K562 (cell line): ENCODE measurements around the gene CRHR1. TPM values are rescaled to one million over a fixed set of nuclear protein-coding genes. Genes with fewer than 3 reads are reported as not detected.

ENCODE experiments used
- ATAC-seq: fragments of 200-7000 bp; cut with Tn5 transposase; 3 replicates; pipeline ENCODE4 v1.9.1; 2020; ENCODE audit warnings: moderate library complexity
- BruUV-seq: library from RNA; stranded (reverse); fragments of 400-500 nt; replicated peaks from 2 replicates; lab custom pipeline; 2021; lab: Mats Ljungman, UMichigan
- CTCF ChIA-PET: fragments of 300-600 bp; formaldehyde crosslinking; extraction: SDS; loops from one replicate; lab custom pipeline; 2021; ENCODE audit warnings: low intra/inter-chr PET ratio; lab: Yijun Ruan, JAX
- POLR2A ChIA-PET: fragments of 300-600, 350-650 bp; sonication (Branson Sonifier 250); formaldehyde crosslinking; extraction: SDS; loops from one replicate; lab custom pipeline; 2021; ENCODE audit warnings: antibody characterized with exemption, inconsistent platforms; lab: Yijun Ruan, JAX
- DNase-seq, 4 experiments: peaks; one replicate each; pipeline versions ENCODE4 v3.0.0 to v3.0.0-alpha.2; 2011 to 2018; ENCODE audit warnings: low spot score in 3 of 4, mixed read lengths in 3 of 4; ENCODE audit errors: extremely low read depth in 1 of 4
- FAIRE-seq: peaks from 2 replicates; lab custom pipeline; 2011; peaks lifted over from hg19 to GRCh38; lab: Jason Lieb, UNC
- H2AFZ ChIP-seq: 2 replicates; pipeline ENCODE4 v1.6.0; 2011; ENCODE audit warnings: low read depth, low read length, control low read depth, inconsistent platforms
- H3K27ac ChIP-seq: fragments of 200-600 bp; 3 replicates; pipeline ENCODE4 v1.8.0; 2011; ENCODE audit warnings: low read depth, mild to moderate bottlenecking, control low read depth, inconsistent platforms, low read length, moderate library complexity, mixed read lengths; ENCODE audit errors: extremely low read depth
- H3K27me3 ChIP-seq, 2 experiments: fragments of 300-600 bp in 1 of 2; 2 replicates in 1 of 2; 3 replicates in 1 of 2; pipeline versions ENCODE4 v1.6.0 to v1.8.0; 2011; ENCODE audit warnings: inconsistent platforms in 2 of 2, low read length in 2 of 2, mild to moderate bottlenecking in 1 of 2, mixed read lengths in 1 of 2, moderate library complexity in 1 of 2; ENCODE audit not compliant: control insufficient read depth in 2 of 2, insufficient read depth in 2 of 2
- H3K36me3 ChIP-seq: fragments of 300-600 bp; 3 replicates; pipeline ENCODE4 v1.8.0; 2011; ENCODE audit warnings: mild to moderate bottlenecking, low read length, inconsistent platforms; ENCODE audit not compliant: control insufficient read depth, insufficient read depth
- H3K4me1 ChIP-seq, 2 experiments: fragments of 200-600 bp in 1 of 2; replicated peaks in 1 of 2; 2 replicates in 1 of 2; 3 replicates in 1 of 2; pipeline versions ENCODE4 v1.5.1 to v1.8.0; 2011; ENCODE audit warnings: inconsistent platforms in 2 of 2, low read length in 2 of 2, mild to moderate bottlenecking in 1 of 2, mixed read lengths in 1 of 2, moderate library complexity in 1 of 2; ENCODE audit not compliant: control insufficient read depth in 2 of 2, insufficient read depth in 2 of 2
- H3K4me2 ChIP-seq: 2 replicates; pipeline ENCODE4 v1.6.1; 2011; ENCODE audit warnings: low read length, control low read depth, inconsistent platforms, mixed read lengths; ENCODE audit not compliant: insufficient read depth
- H3K4me3 ChIP-seq: fragments of 200-600 bp; sonication (generic), shearing (Covaris generic); 2 replicates; pipeline ENCODE4 v1.5.1; 2016; ENCODE audit warnings: control low read depth, inconsistent platforms
- H3K79me2 ChIP-seq: fragments of 200-600 bp; 3 replicates; pipeline ENCODE4 v1.8.0; 2011; ENCODE audit warnings: low read length, inconsistent platforms; ENCODE audit not compliant: control insufficient read depth, insufficient read depth
- H3K9ac ChIP-seq, 2 experiments: 2 replicates each; pipeline versions ENCODE4 v1.6.0 to v1.6.1; 2011; ENCODE audit warnings: low read depth in 2 of 2, low read length in 2 of 2, control low read depth in 1 of 2, inconsistent platforms in 1 of 2, mild to moderate bottlenecking in 1 of 2, mixed read lengths in 1 of 2; ENCODE audit not compliant: insufficient read depth in 1 of 2
- H3K9me1 ChIP-seq: one replicate; pipeline ENCODE4 v1.6.0; 2011; ENCODE audit warnings: inconsistent platforms, mild to moderate bottlenecking, low read length, moderate library complexity; ENCODE audit not compliant: control insufficient read depth, insufficient read depth
- H3K9me3 ChIP-seq: replicated peaks from 2 replicates; pipeline ENCODE4 v1.5.1; 2011; ENCODE audit warnings: low read depth, low read length, inconsistent platforms; ENCODE audit not compliant: control insufficient read depth, insufficient read depth
- H4K20me1 ChIP-seq: replicated peaks from 2 replicates; pipeline ENCODE4 v1.6.1; 2011; ENCODE audit warnings: low read length, inconsistent platforms, mixed read lengths; ENCODE audit not compliant: control insufficient read depth, insufficient read depth
- ATF1 ChIP-seq, 2 experiments: fragments of 450-650 bp in 1 of 2; IDR thresholded peaks; 2 replicates each; pipeline ENCODE4 v1.6.1; 2016; ENCODE audit warnings: missing compliant biosample characterization in 1 of 2, missing genetic modification characterization in 1 of 2
- FOXP1 ChIP-seq: sonication (generic); formaldehyde crosslinking; IDR thresholded peaks from 2 replicates; pipeline ENCODE4 v1.8.0; 2022; ENCODE audit warnings: mild to moderate bottlenecking, missing genetic modification reagents
- HDAC3 ChIP-seq: fragments of 450-650 bp; IDR thresholded peaks from 2 replicates; pipeline ENCODE4 v1.6.1; 2018; ENCODE audit warnings: borderline replicate concordance, mild to moderate bottlenecking, moderate library complexity; ENCODE audit not compliant: partially characterized antibody
- HDAC8 ChIP-seq: fragments of 450-650 bp; IDR thresholded peaks from 2 replicates; pipeline ENCODE4 v1.6.1; 2016; ENCODE audit warnings: mild to moderate bottlenecking, missing genetic modification characterization, moderate library complexity, missing compliant biosample characterization
- HEY1 ChIP-seq: fragments of 250-450 bp; sonication (Bioruptor Pico); IDR thresholded peaks from 2 replicates; pipeline ENCODE4 v1.5.0; 2020; ENCODE audit warnings: mild to moderate bottlenecking, moderate library complexity, borderline replicate concordance
- MEF2A ChIP-seq: IDR thresholded peaks from 2 replicates; pipeline ENCODE4 v1.6.1; 2011; ENCODE audit warnings: low read depth, mild to moderate bottlenecking, low read length, moderate library complexity; ENCODE audit not compliant: control insufficient read depth
- ZFPM2 ChIP-seq: fragments of 250-450 bp; sonication (Bioruptor Pico); IDR thresholded peaks from 2 replicates; pipeline ENCODE4 v1.5.1; 2022; ENCODE audit warnings: mild to moderate bottlenecking
- ZNF146 ChIP-seq: IDR thresholded peaks from one replicate; pipeline ENCODE4 v1.6.1; 2018; ENCODE audit warnings: missing compliant biosample characterization; ENCODE audit not compliant: unreplicated experiment
- ZNF347 ChIP-seq: fragments of 450-650 bp; formaldehyde crosslinking; IDR thresholded peaks from 2 replicates; pipeline ENCODE4 v1.4.0; 2020; ENCODE audit warnings: low read depth, mild to moderate bottlenecking, moderate library complexity
- ZNF75A ChIP-seq: fragments of 450-650 bp; formaldehyde crosslinking; IDR thresholded peaks from 2 replicates; pipeline ENCODE4 v1.4.0; 2020; ENCODE audit warnings: mild to moderate bottlenecking
- ZNF785 ChIP-seq: fragments of 250-450 bp; sonication (Bioruptor Pico); IDR thresholded peaks from 2 replicates; pipeline ENCODE4 v1.4.0; 2020; ENCODE audit warnings: mild to moderate bottlenecking
- WGBS: fragments of 100-300 bp; shearing (Covaris generic); methylation state at CpG from one replicate; pipeline ENCODE4 v1.1.6; 2016; ENCODE audit warnings: low coverage, mixed read lengths; ENCODE audit not compliant: insufficient coverage; ENCODE audit errors: missing lambda C conversion rate; 5-methylcytosine and 5-hydroxymethylcytosine counted together
- in situ Hi-C: fragments of 300-500 bp; cut with MboI; formaldehyde crosslinking; loops from 4 replicates; pipeline ENCODE4 v1.15.0; 2018; ENCODE audit warnings: inconsistent platforms, mixed read lengths
- intact Hi-C: fragments of 100-400 bp; cut with micrococcal nuclease; formaldehyde crosslinking; loops from 2 replicates; pipeline ENCODE4 v1.14.2; 2022
- polyA plus RNA-seq, 8 experiments: library from polyadenylated mRNA; depleted of rRNA in 4 of 8; stranded (reverse) in 5 of 8; unstranded in 3 of 8; fragments of >200 nt; fragmentation: Nextera tagmentation in 2 of 8; fragmentation: Illumina TruSeq in 1 of 8; extraction: Ambion mirVana in 2 of 8; extraction: Trizol in 1 of 8; gene quantifications; 2 replicates each; pipeline versions ENCODE4 v1.2.1 to v1.2.3, GENCODE V29; 2011 to 2014; ENCODE audit warnings: inconsistent platforms in 1 of 8, missing spikeins in 1 of 8
- total RNA-seq, 7 experiments: library from RNA; depleted of rRNA in 6 of 7; stranded (reverse); fragments of >200 nt in 6 of 7; fragmentation: Illumina TruSeq in 2 of 7; extraction: Trizol in 2 of 7; gene quantifications; 2 replicates each; pipeline versions ENCODE4 v1.2.1 to v1.2.3, GENCODE V29; 2011 to 2021; ENCODE audit warnings: low replicate concordance in 1 of 7
- TF ChIP-seq, protein P1 (sequence below): sonication (generic); formaldehyde crosslinking; IDR thresholded peaks from 2 replicates; pipeline ENCODE4 v1.5.0; 2020; ENCODE audit warnings: missing genetic modification reagents

The CRHR1 gene
- total and polyA plus RNA-seq, 9 of the 15 experiments (the other 6 are each of a cell fraction or from before 2014, with no cell fraction given): 0.05 TPM; not detected in 8

- TF ChIP-seq, protein P1, sequence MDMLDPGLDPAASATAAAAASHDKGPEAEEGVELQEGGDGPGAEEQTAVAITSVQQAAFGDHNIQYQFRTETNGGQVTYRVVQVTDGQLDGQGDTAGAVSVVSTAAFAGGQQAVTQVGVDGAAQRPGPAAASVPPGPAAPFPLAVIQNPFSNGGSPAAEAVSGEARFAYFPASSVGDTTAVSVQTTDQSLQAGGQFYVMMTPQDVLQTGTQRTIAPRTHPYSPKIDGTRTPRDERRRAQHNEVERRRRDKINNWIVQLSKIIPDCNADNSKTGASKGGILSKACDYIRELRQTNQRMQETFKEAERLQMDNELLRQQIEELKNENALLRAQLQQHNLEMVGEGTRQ (CRISPR knock-in tag): no peak
- TF ChIP-seq, all 486 proteins: peak for 0
Observed at GRCh38 chr17:45818041-45818440, 33.9 kb downstream of the CRHR1 start (continued).

- no peak overlapping the region for H3K4me2 ChIP-seq
- intact Hi-C loops (no loop called here), in situ Hi-C loops (no loop called here)
- no peak overlapping the region for H2AFZ ChIP-seq
- no peaks in the 10 kb centered on the region for H3K9me3 ChIP-seq
- ATAC-seq: no peak
- peaks cover 2 to 58% of the 10 kb centered on the region in 2 experiments; a peak in 3 of 5 replicates for H3K27me3 ChIP-seq
- no peaks in the 10 kb centered on the region for H3K9me1 ChIP-seq
- H3K9ac ChIP-seq: no peak overlapping the region
- no peak overlapping the region for H3K4me3 ChIP-seq
- TF ChIP-seq ZNF146 (CRISPR knock-in tag) (no peak), ZFPM2 (CRISPR knock-in tag) (no peak), FOXP1 (CRISPR knock-in tag) (no peak), ZNF75A (no peak), HDAC8 (tag) (no peak), HEY1 (CRISPR knock-in tag) (no peak), HDAC3 (no peak), ATF1 (CRISPR knock-in tag; IDR thresholded peaks at IDR 0.05) (no peak), ATF1 (tag; IDR thresholded peaks at IDR 0.05) (no peak), ZNF785 (CRISPR knock-in tag) (no peak), ZNF347 (CRISPR knock-in tag) (no peak), MEF2A (no peak)
- ChIA-PET CTCF (no interaction called here), POLR2A (interaction anchor here (0.7 kb wide), 1 partner anchor 670 kb away, joined by 4 read pairs; the partner anchor contains the start of gene HEXIM1)
- no peak for FAIRE-seq
- H3K79me2 ChIP-seq: no peaks in the 10 kb centered on the region
- WGBS: 3% methylated on average over 4 of the region's 4 CpGs
- no peaks in the 10 kb centered on the region; a peak in 2 of 5 replicates for H3K4me1 ChIP-seq
- no peak for DNase-seq
- no peak overlapping the region for H3K27ac ChIP-seq
- H4K20me1 ChIP-seq: peaks cover 11% of the 10 kb centered on the region
- H3K36me3 ChIP-seq: no peaks in the 10 kb centered on the region
- BruUV-seq: no TSS peak
Observed at GRCh38 chr17:45818699-45819098, 34.6 kb downstream of the CRHR1 start.
